NCI-H69 (cell line): ENCODE measurements around the gene AUTS2.
"Not testable (repeated sequence)": the region's sequence is repeated elsewhere in the genome, so short reads cannot be mapped to it uniquely, and the experiment has no call there.

Experiments
- DNase-seq: peaks from one replicate; lab custom pipeline; 2025; lab: John Stamatoyannopoulos, UW

Gene AUTS2

GRCh38 chr7:70812511-70812910 is 1214.2 kb downstream of the AUTS2 start:
- peak; percentile 26 for DNase-seq

GRCh38 chr7:70822490-70822889 is 1224.2 kb downstream of the AUTS2 start:
- DNase-seq: not testable (repeated sequence)

- peak; percentile 76 for DNase-seq
Measured at GRCh38 chr7:70829221-70830059, 1231.2 kb downstream of the AUTS2 start.

GRCh38 chr7:70830060-70830395 is 1231.8 kb downstream of the AUTS2 start:
- DNase-seq: peak; percentile 68

GRCh38 chr7:70830426-70830825 is 1232.2 kb downstream of the AUTS2 start:
- DNase-seq: no peak

GRCh38 chr7:70833726-70834125 is 1235.5 kb downstream of the AUTS2 start:
- peak; percentile 55 for DNase-seq

GRCh38 chr7:70834424-70834823 is 1236.1 kb downstream of the AUTS2 start:
- DNase-seq: no peak

- no peak for DNase-seq
Measured at GRCh38 chr7:70835658-70836057, 1237.4 kb downstream of the AUTS2 start.

- DNase-seq: no peak
Measured at GRCh38 chr7:70836279-70836678, 1238.0 kb downstream of the AUTS2 start.

GRCh38 chr7:70836946-70837345 is 1238.7 kb downstream of the AUTS2 start:
- no peak for DNase-seq

- no peak for DNase-seq
Measured at GRCh38 chr7:70837589-70837988, 1239.3 kb downstream of the AUTS2 start.

GRCh38 chr7:70838292-70838907 is 1240.1 kb downstream of the AUTS2 start:
- DNase-seq: peak; percentile 8
